Measurements from ENCODE around the gene KDM4E. TPM values are rescaled to one million over a fixed set of nuclear protein-coding genes. Genes with fewer than 3 reads are reported as not detected.
"Not testable (repeated sequence)": the region's sequence is repeated elsewhere in the genome, so short reads cannot be mapped to it uniquely, and the experiment has no call there.

The KDM4E gene
- total RNA-seq, 1 donor from 2014 or later, result not detected

- no peak for DNase-seq (ENCODE audit: low spot score in 2 of 2)
- no peak for TF ChIP-seq CTCF (IDR thresholded peaks at IDR 0.05)
- H3K9me3 ChIP-seq, result no peaks in the 10 kb centered on the region
- H3K36me3 ChIP-seq, result no peaks in the 10 kb centered on the region
- intact Hi-C loops (cut with DNase I), result no loop called here
- no peaks in the 10 kb centered on the region for H3K27me3 ChIP-seq
- H3K27ac ChIP-seq, result no peak overlapping the region
- H3K4me3 ChIP-seq, result no peak overlapping the region
- H3K4me1 ChIP-seq, result no peaks in the 10 kb centered on the region
These were observed 3.3 kb downstream of the KDM4E start for GRCh38 chr11:95028357-95028756.

- no peak for DNase-seq (ENCODE audit: low spot score in 2 of 2)
- no peaks in the 10 kb centered on the region for H3K9me3 ChIP-seq
- H3K4me1 ChIP-seq, result no peaks in the 10 kb centered on the region
- H3K4me3 ChIP-seq, result no peak overlapping the region
- intact Hi-C loops (cut with DNase I), result no loop called here
- H3K36me3 ChIP-seq, result no peaks in the 10 kb centered on the region
- no peak overlapping the region for H3K27ac ChIP-seq
- H3K27me3 ChIP-seq, result no peaks in the 10 kb centered on the region
- no peak for TF ChIP-seq CTCF (IDR thresholded peaks at IDR 0.05)
These were observed 8.0 kb downstream of the KDM4E start for GRCh38 chr11:95033051-95033450.

GRCh38 chr11:95035316-95035715 is 10.3 kb downstream of the KDM4E start:
- H3K36me3 ChIP-seq, result no peaks in the 10 kb centered on the region
- DNase-seq (ENCODE audit: low spot score in 2 of 2), result no peak
- no peaks in the 10 kb centered on the region for H3K4me1 ChIP-seq
- no peak overlapping the region for H3K27ac ChIP-seq
- H3K9me3 ChIP-seq, result no peaks in the 10 kb centered on the region
- H3K4me3 ChIP-seq, result no peak overlapping the region
- intact Hi-C loops (cut with DNase I), result no loop called here
- no peak for TF ChIP-seq CTCF (IDR thresholded peaks at IDR 0.05)
- no peaks in the 10 kb centered on the region for H3K27me3 ChIP-seq

- H3K27ac ChIP-seq; intact Hi-C loops (cut with DNase I); H3K9me3 ChIP-seq; H3K4me1 ChIP-seq; H3K36me3 ChIP-seq; DNase-seq (ENCODE audit: low spot score in 2 of 2); H3K27me3 ChIP-seq: not testable (repeated sequence)
- H3K4me3 ChIP-seq, result peak overlapping the region; percentile 5 to 48
These were observed 12.4 kb downstream of the KDM4E start for GRCh38 chr11:95037356-95038035.

- H3K36me3 ChIP-seq, result no peaks in the 10 kb centered on the region
- intact Hi-C loops (cut with DNase I), result no loop called here
- H3K27me3 ChIP-seq, result no peaks in the 10 kb centered on the region
These were observed 17.2 kb downstream of the KDM4E start for GRCh38 chr11:95042239-95042638.

GRCh38 chr11:95042906-95043305 is 17.8 kb downstream of the KDM4E start:
- H3K27ac ChIP-seq, result no peak overlapping the region
- no peak overlapping the region for H3K4me3 ChIP-seq
- no peaks in the 10 kb centered on the region for H3K4me1 ChIP-seq
- no peak for DNase-seq (ENCODE audit: low spot score in 2 of 2)
- no peak for TF ChIP-seq CTCF (IDR thresholded peaks at IDR 0.05)
- intact Hi-C loops (cut with DNase I), result no loop called here
- H3K9me3 ChIP-seq, result no peaks in the 10 kb centered on the region
- H3K27me3 ChIP-seq, result no peaks in the 10 kb centered on the region
- no peaks in the 10 kb centered on the region for H3K36me3 ChIP-seq

More at GRCh38 chr11:95042239-95042638, 17.2 kb downstream of the KDM4E start:
- DNase-seq (ENCODE audit: low spot score in 2 of 2), result no peak
- H3K4me3 ChIP-seq, result no peak overlapping the region
- H3K4me1 ChIP-seq, result no peaks in the 10 kb centered on the region
- no peak for TF ChIP-seq CTCF (IDR thresholded peaks at IDR 0.05)
- H3K9me3 ChIP-seq, result no peaks in the 10 kb centered on the region
- H3K27ac ChIP-seq, result no peak overlapping the region

All from ascending aorta (tissue), 2 donors.